ENCODE data around the gene VGLL4. TPM values are rescaled to one million over a fixed set of nuclear protein-coding genes. Genes with fewer than 3 reads are reported as not detected.

The VGLL4 gene
- total RNA-seq, 1 donor from 2014 or later = 146 TPM

- intact Hi-C loops (cut with DNase I) = no loop called here
- Histone ChIP-seq H3K27ac (peak overlapping the region; percentile 66 to 90), H3K27me3 (no peaks in the 10 kb centered on the region), H3K4me1 (peaks cover 22 to 81% of the 10 kb centered on the region in 2 donors), H3K36me3 (peaks cover 20 to 34% of the 10 kb centered on the region in 2 donors), H3K4me3 (no peak overlapping the region), H3K9me3 (no peaks in the 10 kb centered on the region)
- TF ChIP-seq CTCF (IDR thresholded peaks at IDR 0.05) = no peak
- DNase-seq (ENCODE audit: low spot score in 2 of 2) = no peak
Observed at GRCh38 chr3:11558411-11558903, 85.3 kb downstream of the VGLL4 start.

- intact Hi-C loops (cut with DNase I) = no loop called here
- Histone ChIP-seq H3K36me3 (peaks cover 16 to 29% of the 10 kb centered on the region in 2 donors), H3K9me3 (no peaks in the 10 kb centered on the region), H3K27ac (peak overlapping the region; percentile 66 to 90), H3K27me3 (no peaks in the 10 kb centered on the region), H3K4me3 (no peak overlapping the region), H3K4me1 (peaks cover 25 to 83% of the 10 kb centered on the region in 2 donors)
- TF ChIP-seq CTCF (IDR thresholded peaks at IDR 0.05) = no peak
- DNase-seq (ENCODE audit: low spot score in 2 of 2) = no peak
Observed at GRCh38 chr3:11558002-11558401, 85.7 kb downstream of the VGLL4 start.

DNA sequence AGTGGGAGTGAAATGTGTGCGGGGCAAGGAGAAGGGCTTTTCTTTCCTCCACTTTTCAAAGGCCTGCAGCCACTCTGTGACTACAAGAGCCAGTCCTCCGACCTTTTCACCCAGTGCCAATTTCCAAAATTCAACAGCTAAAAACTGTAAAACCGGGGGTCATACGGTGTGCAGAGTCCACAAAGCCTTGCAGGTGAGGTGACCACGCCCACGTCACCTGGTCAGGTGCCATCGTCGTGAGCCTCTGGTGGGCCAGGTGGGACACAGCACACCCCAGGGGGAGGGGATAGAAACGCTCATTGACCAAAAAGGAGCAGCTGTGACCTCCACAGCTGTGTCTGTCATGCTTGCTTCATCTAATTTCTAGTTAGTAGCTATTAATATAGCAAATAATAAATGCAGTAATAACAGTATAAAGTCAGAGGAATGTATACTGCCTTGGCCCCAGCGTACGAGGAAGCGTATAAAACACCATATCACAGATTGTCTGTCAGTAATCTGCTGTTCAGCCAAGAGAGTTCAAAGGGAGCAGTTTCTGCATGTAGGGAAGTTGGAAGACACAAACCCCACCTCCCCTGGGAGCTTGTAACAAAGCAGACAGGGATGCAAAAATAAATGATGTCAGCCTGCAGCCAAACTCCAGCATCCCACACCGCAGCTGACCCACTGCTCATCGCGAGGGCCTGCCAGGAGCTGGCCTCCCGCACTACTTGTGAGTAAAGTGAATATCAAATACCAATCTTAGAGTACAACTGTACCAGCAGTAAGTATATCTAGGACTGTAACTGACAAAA lies 86.7 kb downstream of the VGLL4 start:
- no peaks in the 10 kb centered on the region for H3K9me3 ChIP-seq
- no peaks in the 10 kb centered on the region for H3K27me3 ChIP-seq
- no peak for TF ChIP-seq CTCF (IDR thresholded peaks at IDR 0.05)
- peaks cover 10 to 22% of the 10 kb centered on the region in 2 donors for H3K36me3 ChIP-seq
- H3K4me1 ChIP-seq = peaks cover 25 to 80% of the 10 kb centered on the region in 2 donors
- DNase-seq (ENCODE audit: low spot score in 2 of 2) = no peak
- intact Hi-C loops (cut with DNase I) = no loop called here
- H3K27ac ChIP-seq = peak overlapping the region; percentile 66 to 90
- H3K4me3 ChIP-seq = no peak overlapping the region

DNA sequence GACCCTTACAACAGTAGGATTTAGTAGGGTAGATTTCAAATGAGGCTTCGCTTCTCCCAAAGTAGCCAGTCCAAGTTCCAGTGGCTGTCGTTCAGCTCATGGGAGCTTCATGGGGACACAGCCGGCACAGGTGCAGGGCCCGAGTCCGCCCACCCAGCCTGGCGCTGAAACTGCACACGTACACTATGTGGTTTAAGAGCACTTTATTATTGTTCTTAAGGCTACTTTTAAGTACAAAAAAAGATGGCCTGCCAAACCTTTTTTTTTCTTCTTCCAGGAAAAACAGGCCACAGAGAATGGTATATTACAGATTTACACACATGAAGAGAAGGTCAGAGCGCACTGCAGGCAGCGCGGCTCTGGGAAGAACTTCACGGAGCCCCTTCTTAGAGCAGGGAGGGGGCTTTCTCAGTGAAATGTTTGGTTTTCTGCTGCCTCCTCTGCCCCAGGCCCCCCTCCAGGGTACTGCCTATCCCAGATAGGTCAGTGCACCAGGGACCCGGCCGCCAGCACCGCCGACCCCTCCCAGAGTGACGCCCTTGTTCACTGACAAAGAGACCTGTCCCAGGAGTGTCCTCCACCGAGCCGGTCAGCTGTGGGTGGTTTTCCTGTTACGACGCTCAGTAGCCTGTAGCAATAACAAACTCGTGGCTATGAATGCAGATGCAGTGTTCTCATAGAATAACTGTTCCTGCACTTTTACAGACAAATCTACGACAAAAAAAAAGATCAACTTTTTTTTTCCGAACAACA lies 87.7 kb downstream of the VGLL4 start:
- Histone ChIP-seq H3K36me3 (peaks cover 10 to 17% of the 10 kb centered on the region in 2 donors), H3K9me3 (no peaks in the 10 kb centered on the region), H3K27me3 (no peaks in the 10 kb centered on the region), H3K4me3 (no peak overlapping the region), H3K4me1 (peaks cover 25 to 75% of the 10 kb centered on the region in 2 donors), H3K27ac (peak overlapping the region; percentile 71 to 90)
- DNase-seq (ENCODE audit: low spot score in 2 of 2) = no peak
- intact Hi-C loops (cut with DNase I) = no loop called here
- TF ChIP-seq CTCF (IDR thresholded peaks at IDR 0.05) = no peak

- Histone ChIP-seq H3K4me1 (peaks cover 25 to 67% of the 10 kb centered on the region in 2 donors), H3K27ac (peak overlapping the region; percentile 71 to 90), H3K4me3 (no peak overlapping the region), H3K9me3 (no peaks in the 10 kb centered on the region), H3K27me3 (no peaks in the 10 kb centered on the region), H3K36me3 (peaks cover 10 to 17% of the 10 kb centered on the region in 2 donors)
- no peak for DNase-seq (ENCODE audit: low spot score in 2 of 2)
- TF ChIP-seq CTCF (IDR thresholded peaks at IDR 0.05) = no peak
- intact Hi-C loops (cut with DNase I) = no loop called here
Observed at GRCh38 chr3:11555211-11555782, 88.4 kb downstream of the VGLL4 start.

Measured in ascending aorta (tissue), 2 donors.